Upper lobe of left lung (tissue), 6 donors: ENCODE measurements around the gene SH3PXD2A. TPM values are rescaled to one million over a fixed set of nuclear protein-coding genes. Genes with fewer than 3 reads are reported as not detected.

Source experiments
- ATAC-seq, 2 donors: fragments of 200-7000 bp; cut with Tn5 transposase; one replicate each; pipeline ENCODE4 v1.9.1; 2022; ENCODE audit warnings: mild to moderate bottlenecking in 2 of 2, moderate library complexity in 2 of 2; ENCODE audit not compliant: low FRiP score in 2 of 2
- DNase-seq, 2 donors: peaks; one replicate each; pipeline ENCODE4 v3.0.0-alpha.2; 2019 to 2020
- H3K27ac ChIP-seq, 4 donors: fragments of 200-600 bp; sonication (generic); one replicate each; pipeline ENCODE4 v1.5.1; 2016 to 2019
- H3K27me3 ChIP-seq, 4 donors: fragments of 200-600 bp; sonication (generic); one replicate each; pipeline ENCODE4 v1.5.1; 2017 to 2019
- H3K36me3 ChIP-seq, 4 donors: fragments of 200-600 bp; sonication (generic); one replicate each; pipeline ENCODE4 v1.5.1; 2016 to 2019
- H3K4me1 ChIP-seq, 4 donors: fragments of 200-600 bp; sonication (generic); one replicate each; pipeline ENCODE4 v1.5.1; 2018 to 2019
- H3K4me3 ChIP-seq, 4 donors: fragments of 200-600 bp; sonication (generic); one replicate each; pipeline ENCODE4 v1.5.1; 2017 to 2019; ENCODE audit warnings: mild to moderate bottlenecking in 2 of 4, moderate library complexity in 1 of 4
- H3K9me3 ChIP-seq, 4 donors: fragments of 200-600 bp; sonication (generic); one replicate each; pipeline ENCODE4 v1.5.1; 2018 to 2019
- CTCF ChIP-seq, 6 experiments: fragments of 450-650 bp in 4 of 6; fragments of 200-600 bp in 2 of 6; sonication (generic) in 2 of 6; IDR thresholded peaks; one replicate each; pipeline ENCODE4 v1.5.1; 2016 to 2019; ENCODE audit warnings: antibody characterized with exemption in 6 of 6
- EP300 ChIP-seq, 4 donors: sonication (generic); formaldehyde crosslinking; IDR thresholded peaks; one replicate each; pipeline ENCODE4 v1.5.1; 2017; ENCODE audit warnings: antibody characterized with exemption in 4 of 4, control low read depth in 2 of 4
- POLR2A ChIP-seq, 4 donors: fragments of 450-650 bp; IDR thresholded peaks; one replicate each; pipeline ENCODE4 v1.5.1; 2016 to 2017; ENCODE audit warnings: antibody characterized with exemption in 4 of 4, mild to moderate bottlenecking in 2 of 4
- POLR2AphosphoS5 ChIP-seq, 2 donors: sonication (generic); formaldehyde crosslinking; IDR thresholded peaks; one replicate each; pipeline ENCODE4 v1.5.1; 2017; ENCODE audit warnings: antibody characterized with exemption in 2 of 2
- WGBS, 2 donors: methylation state at CpG; one replicate each; pipeline ENCODE4 v1.1.5; 2017 to 2018; 5-methylcytosine and 5-hydroxymethylcytosine counted together
- total RNA-seq, 6 donors: library from RNA; depleted of rRNA in 4 of 6; stranded (reverse); fragments of >200 nt in 4 of 6; gene quantifications; one replicate each; pipeline versions ENCODE4 v1.1.0 to v1.2.1, GENCODE V29; 2016 to 2021
- donor health status: DM: no; HTN: no; CAD: no; lungs with moderate emphysema.
- donor health status: DM: no; HTN: yes; CAD: no; lungs with severe emphysema.

The SH3PXD2A gene
- total RNA-seq, 6 donors from 2014 or later: 19.6 to 42.2 (median 30.8) TPM

DNA sequence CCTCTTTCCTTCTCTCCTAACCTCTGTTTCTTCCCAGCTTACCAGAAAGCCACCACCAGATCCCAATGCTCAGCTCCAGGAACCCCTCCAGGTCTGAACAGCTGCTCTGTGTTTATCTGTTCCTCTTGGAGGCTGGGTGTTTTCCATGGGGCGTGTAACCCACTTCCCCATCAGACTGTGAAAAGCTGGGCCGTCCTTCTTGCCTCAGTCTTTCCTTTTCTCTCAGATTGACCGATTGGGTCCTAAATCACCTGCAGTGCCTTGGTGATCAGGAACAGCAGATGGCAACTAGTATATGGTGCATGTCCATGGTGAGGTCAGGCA, 4.8 kb downstream of the SH3PXD2A start:
- peak in 1 of 2 donors; percentile 23 for ATAC-seq
- Histone ChIP-seq H3K27me3 (peaks cover 0 to 5% (median 0%) of the 10 kb centered on the region in 4 donors), H3K4me3 (no peak overlapping the region), H3K4me1 (peaks cover 63 to 77% (median 73%) of the 10 kb centered on the region in 4 donors), H3K27ac (peak overlapping the region; percentile 28 to 70 (median 48)), H3K36me3 (no peaks in the 10 kb centered on the region), H3K9me3 (no peaks in the 10 kb centered on the region)
- no peak for TF ChIP-seq POLR2A (IDR thresholded peaks at IDR 0.05)
- no peak for TF ChIP-seq POLR2AphosphoS5 (IDR thresholded peaks at IDR 0.05)
- no peak for TF ChIP-seq EP300 (IDR thresholded peaks at IDR 0.05)
- no peak for TF ChIP-seq CTCF (IDR thresholded peaks at IDR 0.05)
- DNase-seq: no peak
- 68 to 70% methylated on average over 3 of the region's 3 CpGs for WGBS, 2 donors

DNA sequence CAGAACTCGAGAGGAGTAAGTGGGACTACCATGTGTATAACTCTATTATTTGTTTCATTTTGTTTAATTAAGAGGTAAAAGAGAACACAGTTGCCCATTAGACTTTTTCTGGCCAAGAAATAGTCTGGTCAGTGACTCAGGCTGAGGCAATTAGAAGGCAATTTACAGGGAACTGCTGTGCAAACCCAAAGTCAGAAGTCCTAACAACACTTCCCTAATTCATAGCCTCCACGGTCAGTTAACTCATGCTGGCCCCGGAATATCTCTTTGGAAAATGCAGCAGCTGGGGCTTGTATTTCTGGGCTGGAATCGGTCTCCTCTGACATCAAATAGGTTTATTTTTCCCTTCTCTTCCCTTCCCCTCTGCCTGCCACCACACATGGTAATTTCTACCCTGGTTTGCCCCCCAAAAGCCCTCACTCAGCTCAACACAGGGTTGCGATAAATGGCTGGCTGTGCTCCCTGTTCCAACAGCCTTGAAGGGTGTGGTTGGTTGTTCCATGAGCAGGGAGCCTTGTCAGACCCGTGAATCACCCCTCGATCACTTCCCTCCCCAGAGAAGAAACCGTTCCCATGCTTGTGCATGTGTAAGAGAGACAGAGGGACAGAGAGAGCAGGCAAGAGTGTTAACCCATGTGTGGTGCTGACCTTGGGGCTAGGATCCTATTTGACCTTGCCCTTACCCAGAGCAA, 5.3 kb downstream of the SH3PXD2A start:
- ATAC-seq: peak in 1 of 2 donors; percentile 66
- Histone ChIP-seq H3K9me3 (no peaks in the 10 kb centered on the region), H3K36me3 (no peaks in the 10 kb centered on the region), H3K27ac (peak overlapping the region; percentile 28 to 70 (median 48)), H3K4me1 (peaks cover 65 to 78% (median 74%) of the 10 kb centered on the region in 4 donors), H3K27me3 (no peaks in the 10 kb centered on the region), H3K4me3 (peak overlapping the region in 1 of 4 donors; percentile 1)
- DNase-seq: no peak
- WGBS, 2 donors: 52 to 66% methylated on average over 8 of the region's 8 CpGs
- no peak for TF ChIP-seq POLR2A (IDR thresholded peaks at IDR 0.05)
- TF ChIP-seq POLR2AphosphoS5 (IDR thresholded peaks at IDR 0.05): peak in 1 of 2 donors; percentile 24

GRCh38 chr10:103849212-103849877, 6.0 kb downstream of the SH3PXD2A start:
- H3K4me1 ChIP-seq: peaks cover 65 to 77% (median 74%) of the 10 kb centered on the region in 4 donors
- peak overlapping the region; percentile 28 to 70 (median 48) for H3K27ac ChIP-seq
- no peaks in the 10 kb centered on the region for H3K36me3 ChIP-seq
- DNase-seq: no peak
- peak overlapping the region in 1 of 4 donors; percentile 1 for H3K4me3 ChIP-seq
- WGBS, 2 donors: 89 to 90% methylated on average over 9 of the region's 10 CpGs
- ATAC-seq: no peak
- no peaks in the 10 kb centered on the region for H3K9me3 ChIP-seq
- H3K27me3 ChIP-seq: no peaks in the 10 kb centered on the region
- TF ChIP-seq EP300 (IDR thresholded peaks at IDR 0.05) (no peak), POLR2A (IDR thresholded peaks at IDR 0.05) (no peak), CTCF (IDR thresholded peaks at IDR 0.05) (no peak), POLR2AphosphoS5 (IDR thresholded peaks at IDR 0.05) (no peak)

- Histone ChIP-seq H3K36me3 (no peaks in the 10 kb centered on the region), H3K4me1 (peaks cover 66 to 76% (median 73%) of the 10 kb centered on the region in 4 donors), H3K27me3 (no peaks in the 10 kb centered on the region), H3K9me3 (no peaks in the 10 kb centered on the region), H3K4me3 (no peak overlapping the region), H3K27ac (no peak overlapping the region)
- TF ChIP-seq EP300 (IDR thresholded peaks at IDR 0.05) (no peak), POLR2AphosphoS5 (IDR thresholded peaks at IDR 0.05) (no peak), POLR2A (IDR thresholded peaks at IDR 0.05) (no peak), CTCF (IDR thresholded peaks at IDR 0.05) (peak in 3 of 6 experiments; percentile 10 to 26 (median 22))
- DNase-seq (no peak), ATAC-seq (no peak)
- WGBS, 2 donors: 65 to 68% methylated on average over 8 of the region's 8 CpGs
Measured at GRCh38 chr10:103847909-103848468, 7.4 kb downstream of the SH3PXD2A start.

DNA sequence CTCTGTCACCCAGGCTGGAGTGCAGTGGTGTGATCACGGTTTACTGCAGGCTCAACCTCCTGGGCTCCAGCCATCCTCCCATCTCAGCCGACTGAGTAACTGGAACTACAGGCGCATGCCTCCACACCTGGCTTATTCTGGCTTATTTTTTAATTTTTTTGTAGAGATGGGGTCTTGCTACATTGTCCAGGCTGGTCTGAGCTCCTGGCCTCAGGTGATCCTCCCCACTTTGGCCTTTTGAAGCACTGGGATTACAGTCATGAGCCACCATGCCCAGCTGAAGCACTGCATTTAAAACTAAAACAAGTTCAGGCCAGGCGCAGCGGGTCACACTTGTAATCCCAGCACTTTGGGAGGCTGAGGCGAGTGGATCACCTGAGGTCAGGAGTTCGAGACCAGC, 8.0 kb downstream of the SH3PXD2A start:
- H3K36me3 ChIP-seq: no peaks in the 10 kb centered on the region
- H3K4me1 ChIP-seq: peaks cover 60 to 70% (median 67%) of the 10 kb centered on the region in 4 donors
- DNase-seq (no peak), ATAC-seq (no peak)
- H3K27me3 ChIP-seq: no peaks in the 10 kb centered on the region
- H3K4me3 ChIP-seq: no peak overlapping the region
- no peak overlapping the region for H3K27ac ChIP-seq
- 85 to 92% methylated on average over 5 to 7 of the region's 7 CpGs for WGBS, 2 donors
- no peaks in the 10 kb centered on the region for H3K9me3 ChIP-seq
- TF ChIP-seq POLR2AphosphoS5 (IDR thresholded peaks at IDR 0.05): no peak
- TF ChIP-seq CTCF (IDR thresholded peaks at IDR 0.05): no peak
- no peak for TF ChIP-seq POLR2A (IDR thresholded peaks at IDR 0.05)
- TF ChIP-seq EP300 (IDR thresholded peaks at IDR 0.05): no peak
